Panc1 (cell line): ENCODE data around the gene HMGB1. TPM values are rescaled to one million over a fixed set of nuclear protein-coding genes. Genes with fewer than 3 reads are reported as not detected.

Experiments used
- ATAC-seq: fragments of 200-7000 bp; cut with Tn5 transposase; 2 replicates; pipeline ENCODE4 v1.9.1; 2020; ENCODE audit warnings: mild to moderate bottlenecking, moderate library complexity
- BruUV-seq: library from RNA; stranded (reverse); fragments of 400-500 nt; replicated peaks from 2 replicates; lab custom pipeline; 2021; lab: Mats Ljungman, UMichigan
- CTCF ChIA-PET: fragments of 300-600 bp; sonication (Branson Sonifier 250); formaldehyde crosslinking; loops from one replicate; lab custom pipeline; 2022; ENCODE audit warnings: antibody characterized with exemption; lab: Charles Lee
- POLR2A ChIA-PET: fragments of 300-600 bp; sonication (Branson Sonifier 250); formaldehyde crosslinking; loops from one replicate; lab custom pipeline; 2022; ENCODE audit warnings: antibody characterized with exemption; lab: Charles Lee
- DNase-seq: peaks from one replicate; pipeline ENCODE4 v3.0.0-alpha.2; 2010; ENCODE audit warnings: low read depth, low spot score
- H3K27ac ChIP-seq: 2 replicates; pipeline ENCODE4 v1.5.1; 2011; ENCODE audit warnings: mild to moderate bottlenecking, low read length, inconsistent platforms
- H3K27me3 ChIP-seq: fragments of 200-500 bp; sonication (Bioruptor generic); 2 replicates; pipeline ENCODE4 v1.6.0; 2014; ENCODE audit warnings: low read length, inconsistent platforms; ENCODE audit not compliant: control insufficient read depth, insufficient read depth
- H3K36me3 ChIP-seq: fragments of 200-500 bp; sonication (Bioruptor generic); 2 replicates; pipeline ENCODE4 v1.5.1; 2014; ENCODE audit warnings: inconsistent platforms, mild to moderate bottlenecking, low read length, moderate library complexity; ENCODE audit not compliant: control insufficient read depth, insufficient read depth
- H3K4me1 ChIP-seq: 2 replicates; pipeline ENCODE4 v1.5.1; 2011; ENCODE audit warnings: inconsistent platforms, mild to moderate bottlenecking, low read length, moderate library complexity; ENCODE audit not compliant: control insufficient read depth, insufficient read depth
- H3K4me3 ChIP-seq, 2 experiments: 2 replicates each; pipeline ENCODE4 v1.5.1; 2011 to 2012; ENCODE audit warnings: low read depth in 2 of 2, low read length in 2 of 2, mild to moderate bottlenecking in 2 of 2, inconsistent platforms in 1 of 2, moderate library complexity in 1 of 2
- H3K9me3 ChIP-seq: fragments of 200-500 bp; sonication (Bioruptor generic); 2 replicates; pipeline ENCODE4 v1.5.1; 2014; ENCODE audit warnings: low read depth, mild to moderate bottlenecking, inconsistent platforms, low read length, moderate library complexity; ENCODE audit not compliant: control insufficient read depth, insufficient read depth
- CTCF ChIP-seq: fragments of 450-650 bp; IDR thresholded peaks from 2 replicates; pipeline ENCODE4 v1.5.1; 2017; ENCODE audit warnings: mild to moderate bottlenecking
- POLR2AphosphoS5 ChIP-seq: IDR thresholded peaks from 2 replicates; pipeline ENCODE4 v1.6.1; 2012; ENCODE audit warnings: mild to moderate bottlenecking, low read depth, low read length, moderate library complexity
- REST ChIP-seq, 2 experiments: IDR thresholded peaks; 2 replicates each; pipeline ENCODE4 v1.6.1; 2011 to 2012; ENCODE audit warnings: low read depth in 2 of 2, control low read depth in 1 of 2, low read length in 1 of 2, mild to moderate bottlenecking in 1 of 2, moderate library complexity in 1 of 2; ENCODE audit not compliant: insufficient read depth in 1 of 2
- SIN3A ChIP-seq: IDR thresholded peaks from 2 replicates; pipeline ENCODE4 v1.6.1; 2012; ENCODE audit warnings: low read depth, mild to moderate bottlenecking, low read length, moderate library complexity, borderline replicate concordance; ENCODE audit not compliant: insufficient read depth
- TCF7L2 ChIP-seq: IDR thresholded peaks from 2 replicates; pipeline ENCODE4 v1.6.1; 2011; ENCODE audit warnings: mild to moderate bottlenecking, low read depth, low read length, inconsistent platforms
- in situ Hi-C: cut with HindIII; loops from 2 replicates; pipeline ENCODE4 v1.10.0; 2016; ENCODE audit warnings: low sequenced_read_pairs, low pct_unique_long_range_greater_than_20kb
- intact Hi-C: fragments of 100-400 bp; cut with micrococcal nuclease; formaldehyde crosslinking; loops from one replicate; pipeline ENCODE4 v1.10.0; 2022; ENCODE audit not compliant: unreplicated experiment
- total RNA-seq: library from RNA; stranded (reverse); gene quantifications from one replicate; pipeline ENCODE4 v1.2.1, GENCODE V29; 2021; ENCODE audit not compliant: unreplicated experiment

Gene HMGB1
- total RNA-seq, 1 experiment from 2014 or later: 386 TPM

GRCh38 chr13:30466358-30466714 is 600 bp upstream of the HMGB1 start:
- no peaks in the 10 kb centered on the region for H3K27me3 ChIP-seq
- ATAC-seq (peak; percentile 13), DNase-seq (no peak)
- BruUV-seq: TSS peak; percentile 80
- no peaks in the 10 kb centered on the region for H3K9me3 ChIP-seq
- no peak for TF ChIP-seq REST (IDR thresholded peaks at IDR 0.05; ENCODE audit: insufficient read depth in 1 of 2, low read depth in 2 of 2, low read length in 1 of 2)
- no peak for TF ChIP-seq SIN3A
- TF ChIP-seq TCF7L2: no peak
- TF ChIP-seq CTCF: no peak
- TF ChIP-seq POLR2AphosphoS5: no peak
- CTCF ChIA-PET: no interaction called here
- intact Hi-C loops: loop anchor here (10.0 kb wide), 2 partner anchors 108 to 148 kb away; partner anchors contain the start of gene USPL1
- peak overlapping the region; percentile 58 to 66 for H3K4me3 ChIP-seq
- POLR2A ChIA-PET: interaction anchor here (0.6 to 0.7 kb wide), 2 partner anchors 95 to 616 kb away, joined by 3 read pairs; partner anchors contain the start of gene UBL3
- in situ Hi-C loops: no loop called here
- H3K4me1 ChIP-seq: peaks cover 6% of the 10 kb centered on the region
- peaks cover 22% of the 10 kb centered on the region for H3K36me3 ChIP-seq
- H3K27ac ChIP-seq: peak overlapping the region; percentile 82

- no peak for ATAC-seq
- BruUV-seq: no TSS peak
- peak overlapping the region; percentile 58 to 66 for H3K4me3 ChIP-seq
- H3K27ac ChIP-seq: no peak overlapping the region
- in situ Hi-C loops (no loop called here), intact Hi-C loops (loop anchor here (10.0 kb wide), 2 partner anchors 110 to 150 kb away; partner anchors contain the start of gene USPL1)
- no peak for DNase-seq
- H3K4me1 ChIP-seq: peaks cover 6% of the 10 kb centered on the region
- TF ChIP-seq SIN3A (no peak), POLR2AphosphoS5 (no peak), REST (IDR thresholded peaks at IDR 0.05; ENCODE audit: insufficient read depth in 1 of 2, low read depth in 2 of 2, low read length in 1 of 2) (no peak), TCF7L2 (no peak), CTCF (no peak)
- peaks cover 23% of the 10 kb centered on the region for H3K36me3 ChIP-seq
- H3K9me3 ChIP-seq: no peaks in the 10 kb centered on the region
- ChIA-PET CTCF (interaction anchor here (0.8 kb wide), 1 partner anchor 333 kb away, joined by 3 read pairs; no protein-coding TSS in a partner anchor), POLR2A (interaction anchor here (0.7 kb wide), 1 partner anchor 48 kb away, joined by 4 read pairs; no protein-coding TSS in a partner anchor)
- no peaks in the 10 kb centered on the region for H3K27me3 ChIP-seq
These were observed 468 bp downstream of the HMGB1 start for GRCh38 chr13:30465343-30465592.
